GM23338 (cell line): Measurements from ENCODE around the gene TLR7. TPM values are rescaled to one million over a fixed set of nuclear protein-coding genes. Genes with fewer than 3 reads are reported as not detected.

Experiments used
- ATAC-seq: fragments of 200-7000 bp; cut with Tn5 transposase; 3 replicates; pipeline ENCODE4 v1.9.1; 2020
- DNase-seq: peaks from one replicate; pipeline ENCODE4 v3.0.0-alpha.2; 2015; ENCODE audit warnings: low spot score
- H2AFZ ChIP-seq: fragments of 200-600 bp; sonication (generic); 2 replicates; pipeline ENCODE4 v1.8.0; 2016; ENCODE audit warnings: antibody characterized with exemption, mild to moderate bottlenecking, moderate library complexity
- H3F3A ChIP-seq: fragments of 200-600 bp; sonication (generic); replicated peaks from 2 replicates; pipeline ENCODE4 v1.8.0; 2017; ENCODE audit warnings: antibody characterized with exemption, mixed run types, low read depth
- H3K27ac ChIP-seq: fragments of 200-600 bp; sonication (generic); 2 replicates; pipeline ENCODE4 v1.6.1; 2016; ENCODE audit warnings: low read depth
- H3K27me3 ChIP-seq: fragments of 200-600 bp; sonication (generic); 2 replicates; pipeline ENCODE4 v1.8.0; 2016; ENCODE audit warnings: mild to moderate bottlenecking, mixed run types, moderate library complexity; ENCODE audit not compliant: insufficient read depth
- H3K36me3 ChIP-seq: fragments of 200-600 bp; sonication (generic); 2 replicates; pipeline ENCODE4 v1.8.0; 2016; ENCODE audit warnings: mild to moderate bottlenecking; ENCODE audit not compliant: insufficient read depth
- H3K4me1 ChIP-seq: fragments of 200-600 bp; sonication (generic); 2 replicates; pipeline ENCODE4 v1.8.0; 2016; ENCODE audit warnings: mild to moderate bottlenecking, moderate library complexity; ENCODE audit not compliant: insufficient read depth
- H3K4me2 ChIP-seq: fragments of 200-600 bp; sonication (generic); 2 replicates; pipeline ENCODE4 v1.7.1; 2017; ENCODE audit warnings: mixed run types
- H3K4me3 ChIP-seq: fragments of 200-600 bp; sonication (generic); 2 replicates; pipeline ENCODE4 v1.6.1; 2016; ENCODE audit warnings: mixed run types
- H3K79me2 ChIP-seq: fragments of 200-600 bp; sonication (generic); replicated peaks from 2 replicates; pipeline ENCODE4 v1.8.0; 2017; ENCODE audit warnings: mild to moderate bottlenecking; ENCODE audit not compliant: insufficient read depth
- H3K9me2 ChIP-seq: fragments of 200-600 bp; sonication (generic); 2 replicates; pipeline ENCODE4 v1.8.0; 2017; ENCODE audit not compliant: insufficient read depth
- H4K20me1 ChIP-seq: fragments of 200-600 bp; sonication (generic); replicated peaks from 2 replicates; pipeline ENCODE4 v1.8.0; 2017; ENCODE audit warnings: mild to moderate bottlenecking; ENCODE audit not compliant: insufficient read depth
- H3K27ac Mint-ChIP-seq: 2 replicates; pipeline ENCODE4 v1.8.0; 2020; ENCODE audit warnings: inconsistent platforms, mild to moderate bottlenecking, moderate library complexity, mixed read lengths
- H3K27me3 Mint-ChIP-seq: 3 replicates; pipeline ENCODE4 v1.8.0; 2022; ENCODE audit warnings: low read depth, mild to moderate bottlenecking, moderate library complexity, mixed read lengths, inconsistent platforms; ENCODE audit not compliant: insufficient read depth, poor library complexity
- H3K36me3 Mint-ChIP-seq: 3 replicates; pipeline ENCODE4 v1.8.0; 2021; ENCODE audit warnings: low read depth, mild to moderate bottlenecking, inconsistent platforms, moderate library complexity, mixed read lengths
- H3K4me1 Mint-ChIP-seq: 3 replicates; pipeline ENCODE4 v1.8.0; 2020; ENCODE audit warnings: mild to moderate bottlenecking, inconsistent platforms, mixed read lengths
- H3K4me3 Mint-ChIP-seq: 3 replicates; pipeline ENCODE4 v1.8.0; 2021; ENCODE audit warnings: moderate library complexity, mild to moderate bottlenecking, inconsistent platforms, mixed read lengths
- H3K9me3 Mint-ChIP-seq: 3 replicates; pipeline ENCODE4 v1.8.0; 2020; ENCODE audit warnings: moderate library complexity, mild to moderate bottlenecking, inconsistent platforms, mixed read lengths
- CREB1 ChIP-seq: fragments of 250-450 bp; sonication (Bioruptor Pico); IDR thresholded peaks from 2 replicates; pipeline ENCODE4 v1.5.0; 2020; ENCODE audit warnings: low read depth, mild to moderate bottlenecking, moderate library complexity
- ETS1 ChIP-seq: IDR thresholded peaks from 2 replicates; pipeline ENCODE4 v1.6.1; 2016; ENCODE audit warnings: antibody characterized with exemption
- EZH2 ChIP-seq: fragments of 200-600 bp; sonication (generic); IDR thresholded peaks from one replicate; pipeline ENCODE4 v1.8.0; 2017; ENCODE audit warnings: antibody characterized with exemption, mild to moderate bottlenecking, low read depth; ENCODE audit not compliant: unreplicated experiment
- EZH2phosphoT487 ChIP-seq: fragments of 200-600 bp; sonication (generic); IDR thresholded peaks from one replicate; pipeline ENCODE4 v1.8.1; 2018; ENCODE audit warnings: antibody characterized with exemption; ENCODE audit not compliant: unreplicated experiment
- JUNB ChIP-seq: IDR thresholded peaks from one replicate; pipeline ENCODE4 v1.6.1; 2016; ENCODE audit warnings: antibody characterized with exemption; ENCODE audit not compliant: unreplicated experiment
- NANOG ChIP-seq: IDR thresholded peaks from 2 replicates; pipeline ENCODE4 v1.6.1; 2016; ENCODE audit warnings: antibody characterized with exemption, borderline replicate concordance
- POLR2AphosphoS5 ChIP-seq: IDR thresholded peaks from 2 replicates; pipeline ENCODE4 v1.6.1; 2016; ENCODE audit warnings: antibody characterized with exemption, low read depth
- STAT1 ChIP-seq: IDR thresholded peaks from one replicate; pipeline ENCODE4 v1.6.1; 2016; ENCODE audit warnings: antibody characterized with exemption; ENCODE audit not compliant: unreplicated experiment
- ZNF114 ChIP-seq: fragments of 250-450 bp; sonication (Bioruptor Pico); IDR thresholded peaks from 2 replicates; pipeline ENCODE4 v1.5.0; 2020; ENCODE audit warnings: mild to moderate bottlenecking, moderate library complexity
- ZNF331 ChIP-seq: fragments of 250-450 bp; sonication (Bioruptor Pico); IDR thresholded peaks from 2 replicates; pipeline ENCODE4 v1.5.0; 2020; ENCODE audit warnings: low read depth, mild to moderate bottlenecking, moderate library complexity
- polyA plus RNA-seq: library from polyadenylated mRNA; unstranded; fragments of >200 nt; fragmentation: Nextera tagmentation; extraction: Ambion mirVana; gene quantifications from 2 replicates; pipeline ENCODE4 v1.2.1, GENCODE V29; 2016
- total RNA-seq: library from RNA; depleted of rRNA; stranded (reverse); fragments of >200 nt; shearing (Covaris generic); gene quantifications from 2 replicates; pipeline ENCODE4 v1.2.3, GENCODE V29; 2014
- TF ChIP-seq, protein P1 (sequence below), 2 experiments: fragments of 200-600 bp in 1 of 2; sonication (generic) in 1 of 2; conservative IDR thresholded peaks; 2 replicates each; pipeline versions ENCODE4 v1.5.1 to v1.6.1; 2016 to 2017; ENCODE audit warnings: antibody characterized with exemption in 2 of 2, low read depth in 2 of 2, mild to moderate bottlenecking in 2 of 2, moderate library complexity in 1 of 2
- TF ChIP-seq, protein P2 (sequence below): fragments of 250-450 bp; sonication (Bioruptor Pico); IDR thresholded peaks from 2 replicates; pipeline ENCODE4 v1.5.0; 2020; ENCODE audit warnings: mild to moderate bottlenecking, moderate library complexity
- TF ChIP-seq, protein P3 (sequence below): IDR thresholded peaks from one replicate; pipeline ENCODE4 v1.6.1; 2018; ENCODE audit warnings: antibody characterized with exemption; ENCODE audit not compliant: unreplicated experiment

Gene TLR7
- total and polyA plus RNA-seq, 2 experiments from 2014 or later, result not detected

GRCh38 chrX:12877386-12877785 is 10.5 kb downstream of the TLR7 start:
- H2AFZ ChIP-seq, result no peak overlapping the region
- TF ChIP-seq NANOG (no peak), ZNF114 (CRISPR knock-in tag) (no peak), POLR2AphosphoS5 (no peak), CREB1 (CRISPR knock-in tag) (no peak), EZH2 (no peak), JUNB (no peak), ETS1 (no peak), STAT1 (no peak), EZH2phosphoT487 (no peak), ZNF331 (CRISPR knock-in tag) (no peak)
- TF ChIP-seq, protein P1, sequence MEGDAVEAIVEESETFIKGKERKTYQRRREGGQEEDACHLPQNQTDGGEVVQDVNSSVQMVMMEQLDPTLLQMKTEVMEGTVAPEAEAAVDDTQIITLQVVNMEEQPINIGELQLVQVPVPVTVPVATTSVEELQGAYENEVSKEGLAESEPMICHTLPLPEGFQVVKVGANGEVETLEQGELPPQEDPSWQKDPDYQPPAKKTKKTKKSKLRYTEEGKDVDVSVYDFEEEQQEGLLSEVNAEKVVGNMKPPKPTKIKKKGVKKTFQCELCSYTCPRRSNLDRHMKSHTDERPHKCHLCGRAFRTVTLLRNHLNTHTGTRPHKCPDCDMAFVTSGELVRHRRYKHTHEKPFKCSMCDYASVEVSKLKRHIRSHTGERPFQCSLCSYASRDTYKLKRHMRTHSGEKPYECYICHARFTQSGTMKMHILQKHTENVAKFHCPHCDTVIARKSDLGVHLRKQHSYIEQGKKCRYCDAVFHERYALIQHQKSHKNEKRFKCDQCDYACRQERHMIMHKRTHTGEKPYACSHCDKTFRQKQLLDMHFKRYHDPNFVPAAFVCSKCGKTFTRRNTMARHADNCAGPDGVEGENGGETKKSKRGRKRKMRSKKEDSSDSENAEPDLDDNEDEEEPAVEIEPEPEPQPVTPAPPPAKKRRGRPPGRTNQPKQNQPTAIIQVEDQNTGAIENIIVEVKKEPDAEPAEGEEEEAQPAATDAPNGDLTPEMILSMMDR (conservative IDR thresholded peaks at IDR 0.05; ENCODE audit: low read depth in 2 of 2), result no peak
- TF ChIP-seq, protein P2, sequence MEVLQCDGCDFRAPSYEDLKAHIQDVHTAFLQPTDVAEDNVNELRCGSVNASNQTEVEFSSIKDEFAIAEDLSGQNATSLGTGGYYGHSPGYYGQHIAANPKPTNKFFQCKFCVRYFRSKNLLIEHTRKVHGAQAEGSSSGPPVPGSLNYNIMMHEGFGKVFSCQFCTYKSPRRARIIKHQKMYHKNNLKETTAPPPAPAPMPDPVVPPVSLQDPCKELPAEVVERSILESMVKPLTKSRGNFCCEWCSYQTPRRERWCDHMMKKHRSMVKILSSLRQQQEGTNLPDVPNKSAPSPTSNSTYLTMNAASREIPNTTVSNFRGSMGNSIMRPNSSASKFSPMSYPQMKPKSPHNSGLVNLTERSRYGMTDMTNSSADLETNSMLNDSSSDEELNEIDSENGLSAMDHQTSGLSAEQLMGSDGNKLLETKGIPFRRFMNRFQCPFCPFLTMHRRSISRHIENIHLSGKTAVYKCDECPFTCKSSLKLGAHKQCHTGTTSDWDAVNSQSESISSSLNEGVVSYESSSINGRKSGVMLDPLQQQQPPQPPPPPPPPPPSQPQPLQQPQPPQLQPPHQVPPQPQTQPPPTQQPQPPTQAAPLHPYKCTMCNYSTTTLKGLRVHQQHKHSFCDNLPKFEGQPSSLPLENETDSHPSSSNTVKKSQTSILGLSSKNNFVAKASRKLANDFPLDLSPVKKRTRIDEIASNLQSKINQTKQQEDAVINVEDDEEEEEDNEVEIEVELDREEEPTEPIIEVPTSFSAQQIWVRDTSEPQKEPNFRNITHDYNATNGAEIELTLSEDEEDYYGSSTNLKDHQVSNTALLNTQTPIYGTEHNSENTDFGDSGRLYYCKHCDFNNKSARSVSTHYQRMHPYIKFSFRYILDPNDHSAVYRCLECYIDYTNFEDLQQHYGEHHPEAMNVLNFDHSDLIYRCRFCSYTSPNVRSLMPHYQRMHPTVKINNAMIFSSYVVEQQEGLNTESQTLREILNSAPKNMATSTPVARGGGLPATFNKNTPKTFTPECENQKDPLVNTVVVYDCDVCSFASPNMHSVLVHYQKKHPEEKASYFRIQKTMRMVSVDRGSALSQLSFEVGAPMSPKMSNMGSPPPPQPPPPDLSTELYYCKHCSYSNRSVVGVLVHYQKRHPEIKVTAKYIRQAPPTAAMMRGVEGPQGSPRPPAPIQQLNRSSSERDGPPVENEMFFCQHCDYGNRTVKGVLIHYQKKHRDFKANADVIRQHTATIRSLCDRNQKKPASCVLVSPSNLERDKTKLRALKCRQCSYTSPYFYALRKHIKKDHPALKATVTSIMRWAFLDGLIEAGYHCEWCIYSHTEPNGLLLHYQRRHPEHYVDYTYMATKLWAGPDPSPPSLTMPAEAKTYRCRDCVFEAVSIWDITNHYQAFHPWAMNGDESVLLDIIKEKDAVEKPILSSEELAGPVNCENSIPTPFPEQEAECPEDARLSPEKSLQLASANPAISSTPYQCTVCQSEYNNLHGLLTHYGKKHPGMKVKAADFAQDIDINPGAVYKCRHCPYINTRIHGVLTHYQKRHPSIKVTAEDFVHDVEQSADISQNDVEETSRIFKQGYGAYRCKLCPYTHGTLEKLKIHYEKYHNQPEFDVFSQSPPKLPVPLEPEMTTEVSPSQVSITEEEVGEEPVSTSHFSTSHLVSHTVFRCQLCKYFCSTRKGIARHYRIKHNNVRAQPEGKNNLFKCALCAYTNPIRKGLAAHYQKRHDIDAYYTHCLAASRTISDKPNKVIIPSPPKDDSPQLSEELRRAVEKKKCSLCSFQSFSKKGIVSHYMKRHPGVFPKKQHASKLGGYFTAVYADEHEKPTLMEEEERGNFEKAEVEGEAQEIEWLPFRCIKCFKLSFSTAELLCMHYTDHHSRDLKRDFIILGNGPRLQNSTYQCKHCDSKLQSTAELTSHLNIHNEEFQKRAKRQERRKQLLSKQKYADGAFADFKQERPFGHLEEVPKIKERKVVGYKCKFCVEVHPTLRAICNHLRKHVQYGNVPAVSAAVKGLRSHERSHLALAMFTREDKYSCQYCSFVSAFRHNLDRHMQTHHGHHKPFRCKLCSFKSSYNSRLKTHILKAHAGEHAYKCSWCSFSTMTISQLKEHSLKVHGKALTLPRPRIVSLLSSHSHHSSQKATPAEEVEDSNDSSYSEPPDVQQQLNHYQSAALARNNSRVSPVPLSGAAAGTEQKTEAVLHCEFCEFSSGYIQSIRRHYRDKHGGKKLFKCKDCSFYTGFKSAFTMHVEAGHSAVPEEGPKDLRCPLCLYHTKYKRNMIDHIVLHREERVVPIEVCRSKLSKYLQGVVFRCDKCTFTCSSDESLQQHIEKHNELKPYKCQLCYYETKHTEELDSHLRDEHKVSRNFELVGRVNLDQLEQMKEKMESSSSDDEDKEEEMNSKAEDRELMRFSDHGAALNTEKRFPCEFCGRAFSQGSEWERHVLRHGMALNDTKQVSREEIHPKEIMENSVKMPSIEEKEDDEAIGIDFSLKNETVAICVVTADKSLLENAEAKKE (CRISPR knock-in tag), result no peak
- TF ChIP-seq, protein P3, sequence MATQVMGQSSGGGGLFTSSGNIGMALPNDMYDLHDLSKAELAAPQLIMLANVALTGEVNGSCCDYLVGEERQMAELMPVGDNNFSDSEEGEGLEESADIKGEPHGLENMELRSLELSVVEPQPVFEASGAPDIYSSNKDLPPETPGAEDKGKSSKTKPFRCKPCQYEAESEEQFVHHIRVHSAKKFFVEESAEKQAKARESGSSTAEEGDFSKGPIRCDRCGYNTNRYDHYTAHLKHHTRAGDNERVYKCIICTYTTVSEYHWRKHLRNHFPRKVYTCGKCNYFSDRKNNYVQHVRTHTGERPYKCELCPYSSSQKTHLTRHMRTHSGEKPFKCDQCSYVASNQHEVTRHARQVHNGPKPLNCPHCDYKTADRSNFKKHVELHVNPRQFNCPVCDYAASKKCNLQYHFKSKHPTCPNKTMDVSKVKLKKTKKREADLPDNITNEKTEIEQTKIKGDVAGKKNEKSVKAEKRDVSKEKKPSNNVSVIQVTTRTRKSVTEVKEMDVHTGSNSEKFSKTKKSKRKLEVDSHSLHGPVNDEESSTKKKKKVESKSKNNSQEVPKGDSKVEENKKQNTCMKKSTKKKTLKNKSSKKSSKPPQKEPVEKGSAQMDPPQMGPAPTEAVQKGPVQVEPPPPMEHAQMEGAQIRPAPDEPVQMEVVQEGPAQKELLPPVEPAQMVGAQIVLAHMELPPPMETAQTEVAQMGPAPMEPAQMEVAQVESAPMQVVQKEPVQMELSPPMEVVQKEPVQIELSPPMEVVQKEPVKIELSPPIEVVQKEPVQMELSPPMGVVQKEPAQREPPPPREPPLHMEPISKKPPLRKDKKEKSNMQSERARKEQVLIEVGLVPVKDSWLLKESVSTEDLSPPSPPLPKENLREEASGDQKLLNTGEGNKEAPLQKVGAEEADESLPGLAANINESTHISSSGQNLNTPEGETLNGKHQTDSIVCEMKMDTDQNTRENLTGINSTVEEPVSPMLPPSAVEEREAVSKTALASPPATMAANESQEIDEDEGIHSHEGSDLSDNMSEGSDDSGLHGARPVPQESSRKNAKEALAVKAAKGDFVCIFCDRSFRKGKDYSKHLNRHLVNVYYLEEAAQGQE, result no peak
- no peaks in the 10 kb centered on the region for H4K20me1 ChIP-seq
- no peaks in the 10 kb centered on the region for H3K9me2 ChIP-seq
- H3K36me3 Mint-ChIP-seq, result no peaks in the 10 kb centered on the region
- no peak overlapping the region for H3K27ac ChIP-seq
- no peak overlapping the region for H3K4me3 ChIP-seq
- no peaks in the 10 kb centered on the region for H3K27me3 Mint-ChIP-seq
- no peaks in the 10 kb centered on the region for H3K36me3 ChIP-seq
- no peaks in the 10 kb centered on the region for H3K9me3 Mint-ChIP-seq
- H3K4me2 ChIP-seq, result no peak overlapping the region
- peaks cover 6% of the 10 kb centered on the region; the same call in 1 of the 3 replicates for H3K4me1 Mint-ChIP-seq
- DNase-seq (no peak), ATAC-seq (no peak)
- no peak overlapping the region for H3K27ac Mint-ChIP-seq
- H3K27me3 ChIP-seq, result no peaks in the 10 kb centered on the region
- H3K79me2 ChIP-seq, result no peaks in the 10 kb centered on the region
- H3K4me1 ChIP-seq, result no peaks in the 10 kb centered on the region
- no peak overlapping the region for H3K4me3 Mint-ChIP-seq
- no peaks in the 10 kb centered on the region for H3F3A ChIP-seq
